ENCODE results near the gene CPEB4. TPM values are rescaled to one million over a fixed set of nuclear protein-coding genes. Genes with fewer than 3 reads are reported as not detected.

Gene CPEB4
- total and polyA plus RNA-seq, 10 of the 15 experiments (the other 5 are each of a cell fraction or from before 2014, with no cell fraction given), result 6.9 to 33.1 (median 20.4) TPM

DNA sequence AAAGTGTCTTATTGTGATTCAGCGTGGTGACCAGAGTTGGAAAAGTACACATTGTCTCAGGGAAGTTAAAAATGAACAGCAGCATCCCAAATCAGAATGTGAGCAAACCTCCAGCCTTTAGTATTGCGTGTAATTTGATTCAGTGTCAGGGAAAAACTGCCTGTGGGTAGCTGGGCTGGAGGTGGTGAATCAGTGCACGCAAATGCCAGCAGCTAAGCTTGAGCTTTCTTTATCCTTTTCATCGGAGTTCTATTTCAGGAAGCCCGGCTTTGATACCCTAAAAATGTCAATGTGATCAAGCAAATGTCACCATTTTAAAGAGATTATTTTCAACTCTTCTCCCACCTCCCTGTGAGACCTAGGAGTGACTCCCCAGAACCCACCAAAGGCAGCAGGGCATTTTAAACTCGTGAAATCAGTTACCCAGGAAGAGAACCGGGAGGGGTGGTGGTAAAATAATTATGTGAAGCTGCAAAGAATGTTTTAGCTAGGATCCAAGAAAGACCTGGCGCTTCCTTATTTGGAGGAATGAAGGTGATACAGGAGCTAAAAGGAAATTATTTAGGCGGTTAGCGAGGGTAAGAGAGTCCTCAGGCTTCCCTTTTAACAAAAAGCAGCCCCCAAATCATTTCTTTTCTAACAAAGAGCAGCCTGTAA, 75.2 kb downstream of the CPEB4 start (continued):
- TF ChIP-seq, protein P1, sequence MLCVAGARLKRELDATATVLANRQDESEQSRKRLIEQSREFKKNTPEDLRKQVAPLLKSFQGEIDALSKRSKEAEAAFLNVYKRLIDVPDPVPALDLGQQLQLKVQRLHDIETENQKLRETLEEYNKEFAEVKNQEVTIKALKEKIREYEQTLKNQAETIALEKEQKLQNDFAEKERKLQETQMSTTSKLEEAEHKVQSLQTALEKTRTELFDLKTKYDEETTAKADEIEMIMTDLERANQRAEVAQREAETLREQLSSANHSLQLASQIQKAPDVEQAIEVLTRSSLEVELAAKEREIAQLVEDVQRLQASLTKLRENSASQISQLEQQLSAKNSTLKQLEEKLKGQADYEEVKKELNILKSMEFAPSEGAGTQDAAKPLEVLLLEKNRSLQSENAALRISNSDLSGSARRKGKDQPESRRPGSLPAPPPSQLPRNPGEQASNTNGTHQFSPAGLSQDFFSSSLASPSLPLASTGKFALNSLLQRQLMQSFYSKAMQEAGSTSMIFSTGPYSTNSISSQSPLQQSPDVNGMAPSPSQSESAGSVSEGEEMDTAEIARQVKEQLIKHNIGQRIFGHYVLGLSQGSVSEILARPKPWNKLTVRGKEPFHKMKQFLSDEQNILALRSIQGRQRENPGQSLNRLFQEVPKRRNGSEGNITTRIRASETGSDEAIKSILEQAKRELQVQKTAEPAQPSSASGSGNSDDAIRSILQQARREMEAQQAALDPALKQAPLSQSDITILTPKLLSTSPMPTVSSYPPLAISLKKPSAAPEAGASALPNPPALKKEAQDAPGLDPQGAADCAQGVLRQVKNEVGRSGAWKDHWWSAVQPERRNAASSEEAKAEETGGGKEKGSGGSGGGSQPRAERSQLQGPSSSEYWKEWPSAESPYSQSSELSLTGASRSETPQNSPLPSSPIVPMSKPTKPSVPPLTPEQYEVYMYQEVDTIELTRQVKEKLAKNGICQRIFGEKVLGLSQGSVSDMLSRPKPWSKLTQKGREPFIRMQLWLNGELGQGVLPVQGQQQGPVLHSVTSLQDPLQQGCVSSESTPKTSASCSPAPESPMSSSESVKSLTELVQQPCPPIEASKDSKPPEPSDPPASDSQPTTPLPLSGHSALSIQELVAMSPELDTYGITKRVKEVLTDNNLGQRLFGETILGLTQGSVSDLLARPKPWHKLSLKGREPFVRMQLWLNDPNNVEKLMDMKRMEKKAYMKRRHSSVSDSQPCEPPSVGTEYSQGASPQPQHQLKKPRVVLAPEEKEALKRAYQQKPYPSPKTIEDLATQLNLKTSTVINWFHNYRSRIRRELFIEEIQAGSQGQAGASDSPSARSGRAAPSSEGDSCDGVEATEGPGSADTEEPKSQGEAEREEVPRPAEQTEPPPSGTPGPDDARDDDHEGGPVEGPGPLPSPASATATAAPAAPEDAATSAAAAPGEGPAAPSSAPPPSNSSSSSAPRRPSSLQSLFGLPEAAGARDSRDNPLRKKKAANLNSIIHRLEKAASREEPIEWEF (IDR thresholded peaks at IDR 0.05; ENCODE audit: insufficient replicate concordance, low read depth, low read length), result no peak
- no peak for TF ChIP-seq IKZF1 (conservative IDR thresholded peaks at IDR 0.05)

DNA sequence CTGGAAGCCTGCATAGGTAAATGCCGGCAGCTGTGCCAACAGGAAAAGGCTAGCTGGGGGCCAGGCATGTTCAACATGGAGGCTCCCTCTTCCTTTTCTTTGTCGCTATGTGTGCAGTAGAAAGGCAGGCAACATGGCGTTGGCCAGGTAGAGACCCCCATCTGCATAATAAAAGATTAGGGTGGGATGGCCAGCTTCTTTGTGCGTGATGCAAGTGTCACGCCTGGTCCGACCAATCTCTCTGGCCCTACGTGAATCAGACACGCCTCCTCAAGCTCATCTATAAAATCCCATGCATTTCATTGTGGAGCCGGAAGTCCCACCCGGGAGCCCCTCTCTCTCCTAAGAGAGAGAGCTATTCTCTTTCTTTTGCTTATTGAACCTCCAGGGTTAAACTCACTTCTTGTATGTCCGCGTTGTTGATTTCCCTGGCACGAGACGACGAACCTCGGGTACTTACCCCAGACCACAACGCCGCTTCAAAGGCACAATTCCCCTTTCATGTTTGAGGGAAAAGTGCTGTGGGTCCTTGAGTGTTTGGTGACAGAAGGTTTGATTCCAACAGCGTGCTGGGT, 75.8 kb downstream of the CPEB4 start:
- H3K36me3 ChIP-seq (ENCODE audit: control insufficient read depth in 2 of 2, insufficient read depth in 2 of 2, low read length in 1 of 2), result no peaks in the 10 kb centered on the region
- H3K9ac ChIP-seq (ENCODE audit: control insufficient read depth, insufficient read depth, low read length), result no peak overlapping the region
- intact Hi-C loops (cut with micrococcal nuclease; ENCODE audit: unreplicated experiment) (no loop called here), in situ Hi-C loops (cut with MboI) (no loop called here)
- no peak overlapping the region for H3K4me3 ChIP-seq
- H3K4me2 ChIP-seq (ENCODE audit: control insufficient read depth, insufficient read depth), result no peak overlapping the region
- ChIA-PET CTCF (interaction anchor here (0.7 to 2.5 kb wide), 6 partner anchors 9 to 391 kb away, joined by 3 to 11 read pairs (median 5); no protein-coding TSS in a partner anchor), SMC1A (ENCODE audit: uncharacterized antibody, unreplicated experiment) (interaction anchor here (1.2 to 2.1 kb wide), 5 partner anchors 9 to 346 kb away, joined by 3 to 14 read pairs (median 4); no protein-coding TSS in a partner anchor), RAD21 (ENCODE audit: unreplicated experiment) (interaction anchor here (0.7 to 2.0 kb wide), 6 partner anchors 9 to 369 kb away, joined by 3 to 5 read pairs (median 4); partner anchors contain the start of gene BOD1), POLR2A (no interaction called here)
- H3K79me2 ChIP-seq (ENCODE audit: control insufficient read depth, insufficient read depth, low read length), result no peaks in the 10 kb centered on the region
- no peak overlapping the region for H3K27ac ChIP-seq (ENCODE audit: control insufficient read depth, insufficient read depth)
- H4K20me1 ChIP-seq (ENCODE audit: control insufficient read depth, insufficient read depth), result no peaks in the 10 kb centered on the region
- no peak for ATAC-seq
- H3K4me1 ChIP-seq (ENCODE audit: control insufficient read depth, insufficient read depth, low read length), result no peaks in the 10 kb centered on the region
- H3K27me3 ChIP-seq (replicated peaks in 1 of 2; ENCODE audit: control insufficient read depth in 2 of 2, insufficient read depth in 2 of 2, low read length in 1 of 2), result no peaks in the 10 kb centered on the region
- TF ChIP-seq GATAD2B (conservative IDR thresholded peaks at IDR 0.05; ENCODE audit: low read depth) (no peak), LARP7 (IDR thresholded peaks at IDR 0.05) (no peak), HCFC1 (IDR thresholded peaks at IDR 0.05; ENCODE audit: low read length) (no peak), HDGF (IDR thresholded peaks at IDR 0.05) (no peak), STAT3 (IDR thresholded peaks at IDR 0.05; ENCODE audit: low read depth, low read length) (no peak), CREB1 (IDR thresholded peaks at IDR 0.05; ENCODE audit: low read depth) (no peak)
- FAIRE-seq, result no peak
- 96% methylated on average over 19 of the region's 19 CpGs for WGBS (ENCODE audit: insufficient coverage, insufficient replicate concordance, low lambda C conversion rate, missing lambda C conversion rate)
- DNase-seq (ENCODE audit: low read depth, low spot score), result no peak
- H3K9me3 ChIP-seq (replicated peaks; ENCODE audit: control insufficient read depth, insufficient read depth, low read length), result no peaks in the 10 kb centered on the region
- BruUV-seq (replicated peaks), result no TSS peak
- H2AFZ ChIP-seq (ENCODE audit: control insufficient read depth, low read depth, low read length), result no peak overlapping the region
